IMR-90 (cell line): ENCODE results near the gene CCDC60. TPM values are rescaled to one million over a fixed set of nuclear protein-coding genes. Genes with fewer than 3 reads are reported as not detected.

Experiments used
- ATAC-seq: fragments of 200-7000 bp; cut with Tn5 transposase; 2 replicates; pipeline ENCODE4 v1.9.1; 2020; ENCODE audit warnings: low read depth, mild to moderate bottlenecking, moderate library complexity
- BruUV-seq: library from RNA; stranded (reverse); fragments of 400-500 nt; replicated peaks from 2 replicates; lab custom pipeline; 2021; lab: Mats Ljungman, UMichigan
- CTCF ChIA-PET: fragments of 300-600 bp; formaldehyde crosslinking; extraction: SDS; loops from one replicate; lab custom pipeline; 2021; ENCODE audit warnings: antibody characterized with exemption; lab: Yijun Ruan, JAX
- POLR2A ChIA-PET: fragments of 300-600 bp; sonication (Branson Sonifier 250); formaldehyde crosslinking; loops from one replicate; lab custom pipeline; 2022; ENCODE audit warnings: antibody characterized with exemption; ENCODE audit not compliant: unreplicated experiment; lab: Charles Lee
- DNase-seq: peaks from one replicate; pipeline ENCODE4 v3.0.0; 2013
- H2AFZ ChIP-seq: replicated peaks from 2 replicates; pipeline ENCODE3; 2013; ENCODE audit warnings: low read length, mild to moderate bottlenecking; ENCODE audit not compliant: poor library complexity
- H2AK5ac ChIP-seq: 2 replicates; pipeline ENCODE4 v1.6.1; 2013; ENCODE audit warnings: low read depth, low read length, inconsistent platforms
- H2AK9ac ChIP-seq: replicated peaks from 2 replicates; pipeline ENCODE3; 2013; ENCODE audit warnings: mild to moderate bottlenecking, low read depth, low read length, moderate library complexity; ENCODE audit not compliant: poor library complexity
- H2BK120ac ChIP-seq: 2 replicates; pipeline ENCODE4 v1.6.1; 2013; ENCODE audit warnings: low read depth, low read length, inconsistent platforms
- H2BK15ac ChIP-seq: 3 replicates; pipeline ENCODE4 v1.6.1; 2013; ENCODE audit warnings: low read depth, low read length, inconsistent platforms
- H2BK20ac ChIP-seq: 2 replicates; pipeline ENCODE4 v1.6.1; 2013; ENCODE audit warnings: low read depth, mild to moderate bottlenecking, inconsistent platforms, low read length, moderate library complexity
- H2BK5ac ChIP-seq: 2 replicates; pipeline ENCODE4 v1.6.1; 2013; ENCODE audit warnings: mild to moderate bottlenecking, low read depth, low read length, inconsistent platforms; ENCODE audit not compliant: poor library complexity, severe bottlenecking
- H3K14ac ChIP-seq: replicated peaks from 2 replicates; pipeline ENCODE4 v1.6.1; 2013; ENCODE audit warnings: low read depth, low read length, inconsistent platforms
- H3K18ac ChIP-seq: 2 replicates; pipeline ENCODE4 v1.6.1; 2013; ENCODE audit warnings: low read depth, low read length, control low read depth
- H3K23ac ChIP-seq: 2 replicates; pipeline ENCODE4 v1.6.1; 2013; ENCODE audit warnings: low read depth, low read length, inconsistent platforms
- H3K27ac ChIP-seq: 2 replicates; pipeline ENCODE4 v1.5.1; 2013; ENCODE audit warnings: mild to moderate bottlenecking, control low read depth, low read length; ENCODE audit not compliant: insufficient read depth
- H3K27me3 ChIP-seq: 2 replicates; pipeline ENCODE4 v1.6.1; 2013; ENCODE audit warnings: low read length; ENCODE audit not compliant: control insufficient read depth, insufficient read depth
- H3K36me3 ChIP-seq: 2 replicates; pipeline ENCODE4 v1.6.1; 2013; ENCODE audit warnings: low read length, mixed read lengths; ENCODE audit not compliant: control insufficient read depth, insufficient read depth
- H3K4ac ChIP-seq: 2 replicates; pipeline ENCODE4 v1.6.1; 2013; ENCODE audit warnings: low read depth, low read length, inconsistent platforms
- H3K4me1 ChIP-seq: 2 replicates; pipeline ENCODE4 v1.6.1; 2013; ENCODE audit warnings: low read length, mixed read lengths; ENCODE audit not compliant: control insufficient read depth, insufficient read depth
- H3K4me2 ChIP-seq: 2 replicates; pipeline ENCODE4 v1.6.1; 2013; ENCODE audit warnings: low read depth, mild to moderate bottlenecking, control low read depth, low read length, moderate library complexity
- H3K4me3 ChIP-seq: 2 replicates; pipeline ENCODE4 v1.5.1; 2013; ENCODE audit warnings: low read depth, mild to moderate bottlenecking, control low read depth, low read length, moderate library complexity; ENCODE audit not compliant: insufficient read depth
- H3K56ac ChIP-seq: 2 replicates; pipeline ENCODE4 v1.6.1; 2013; ENCODE audit warnings: low read length, inconsistent platforms; ENCODE audit not compliant: insufficient read depth; ENCODE audit errors: extremely low read depth
- H3K79me1 ChIP-seq, 2 experiments: 2 replicates each; pipeline ENCODE4 v1.6.1; 2013; ENCODE audit warnings: low read length in 2 of 2, inconsistent platforms in 1 of 2, low read depth in 1 of 2
- H3K9ac ChIP-seq: 2 replicates; pipeline ENCODE4 v1.6.1; 2013; ENCODE audit warnings: low read depth, low read length, control low read depth
- H3K9me1 ChIP-seq: 2 replicates; pipeline ENCODE4 v1.6.1; 2013; ENCODE audit warnings: low read length, inconsistent platforms; ENCODE audit not compliant: insufficient read depth
- H3K9me3 ChIP-seq: 2 replicates; pipeline ENCODE4 v1.6.1; 2013; ENCODE audit warnings: low read length; ENCODE audit not compliant: control insufficient read depth, insufficient read depth
- H4K20me1 ChIP-seq: 2 replicates; pipeline ENCODE4 v1.6.1; 2013; ENCODE audit warnings: low read length, inconsistent platforms; ENCODE audit not compliant: insufficient read depth
- H4K5ac ChIP-seq: 2 replicates; pipeline ENCODE4 v1.6.1; 2013; ENCODE audit warnings: mild to moderate bottlenecking, low read depth, low read length, control low read depth
- H4K8ac ChIP-seq, 2 experiments: 2 replicates each; pipeline ENCODE4 v1.6.1; 2013; ENCODE audit warnings: low read depth in 2 of 2, low read length in 2 of 2, control low read depth in 1 of 2, inconsistent platforms in 1 of 2
- H4K91ac ChIP-seq: 2 replicates; pipeline ENCODE4 v1.6.1; 2013; ENCODE audit warnings: low read depth, low read length, inconsistent platforms; ENCODE audit not compliant: insufficient read depth
- BHLHE40 ChIP-seq: fragments of 150-350 bp; IDR thresholded peaks from 2 replicates; pipeline ENCODE4 v1.6.1; 2016; ENCODE audit warnings: mild to moderate bottlenecking, low read depth, low read length
- ELK1 ChIP-seq: fragments of 150-350 bp; IDR thresholded peaks from 2 replicates; pipeline ENCODE4 v1.6.1; 2016; ENCODE audit warnings: low read depth, mild to moderate bottlenecking, low read length, moderate library complexity, borderline replicate concordance
- MXI1 ChIP-seq: IDR thresholded peaks from 2 replicates; pipeline ENCODE4 v1.6.1; 2012; ENCODE audit warnings: low read depth, mild to moderate bottlenecking, low read length, moderate library complexity, borderline replicate concordance
- RAD21 ChIP-seq: IDR thresholded peaks from 2 replicates; pipeline ENCODE4 v1.6.1; 2012; ENCODE audit warnings: low read length, improper control_type of control experiment
- RCOR1 ChIP-seq: IDR thresholded peaks from 2 replicates; pipeline ENCODE4 v1.6.1; 2012; ENCODE audit warnings: mild to moderate bottlenecking, low read length, improper control_type of control experiment; ENCODE audit not compliant: insufficient replicate concordance
- SMC3 ChIP-seq: fragments of 150-350 bp; IDR thresholded peaks from 2 replicates; pipeline ENCODE4 v1.6.1; 2016; ENCODE audit warnings: low read depth, mild to moderate bottlenecking, antibody characterized with exemption, low read length, moderate library complexity
- WGBS, 2 experiments: methylation state at CpG; one replicate each; pipeline versions ENCODE4 v1.1.5 to v1.1.7; 2013; ENCODE audit warnings: missing lambda C conversion rate in 2 of 2; ENCODE audit not compliant: insufficient read length in 1 of 2; ENCODE audit errors: extremely low coverage in 2 of 2; 5-methylcytosine and 5-hydroxymethylcytosine counted together
- dilution Hi-C: fragments of 300-500 bp; cut with HindIII; formaldehyde crosslinking; loops from one replicate; pipeline ENCODE4 v1.14.3; 2018; ENCODE audit warnings: low sequenced_read_pairs; ENCODE audit not compliant: unreplicated experiment
- in situ Hi-C: fragments of 300-500 bp; cut with MboI; formaldehyde crosslinking; loops from 3 replicates; pipeline ENCODE4 v1.14.3; 2019; ENCODE audit warnings: low sequenced_read_pairs, inconsistent platforms, mixed read lengths
- intact Hi-C: fragments of 100-400 bp; cut with micrococcal nuclease; formaldehyde crosslinking; loops from 2 replicates; pipeline ENCODE4 v1.10.0; 2022
- polyA plus RNA-seq, 3 experiments: library from polyadenylated mRNA; depleted of rRNA; stranded (reverse); fragments of >200 nt; gene quantifications; 2 replicates each; pipeline ENCODE4 v1.2.3, GENCODE V29; 2012; ENCODE audit warnings: low replicate concordance in 1 of 3
- total RNA-seq: library from RNA; depleted of rRNA; stranded (reverse); fragments of >200 nt; gene quantifications from 2 replicates; pipeline ENCODE4 v1.2.3, GENCODE V29; 2012

The CCDC60 gene
- total and polyA plus RNA-seq, 2 of the 4 experiments (the other 2 are of a cell fraction), result not detected

GRCh38 chr12:119406811-119407210, 72.3 kb downstream of the CCDC60 start:
- no peak overlapping the region for H2AFZ ChIP-seq
- H3K4me1 ChIP-seq, result no peaks in the 10 kb centered on the region
- H4K91ac ChIP-seq, result no peak overlapping the region
- H3K4me2 ChIP-seq, result no peak overlapping the region
- H3K4ac ChIP-seq, result no peak overlapping the region
- H3K9ac ChIP-seq, result no peak overlapping the region
- H3K14ac ChIP-seq, result no peak overlapping the region
- no peaks in the 10 kb centered on the region for H3K27me3 ChIP-seq
- ChIA-PET POLR2A (no interaction called here), CTCF (interaction anchor here (0.6 kb wide), 1 partner anchor 286 kb away, joined by 8 read pairs; no protein-coding TSS in a partner anchor)
- H2BK20ac ChIP-seq, result no peak overlapping the region
- H2BK120ac ChIP-seq, result no peak overlapping the region
- H3K23ac ChIP-seq, result no peak overlapping the region
- no peak overlapping the region for H3K56ac ChIP-seq
- in situ Hi-C loops (no loop called here), dilution Hi-C loops (no loop called here), intact Hi-C loops (no loop called here)
- ATAC-seq (no peak), DNase-seq (no peak)
- H4K5ac ChIP-seq, result no peak overlapping the region
- H3K9me1 ChIP-seq, result no peaks in the 10 kb centered on the region
- H2BK15ac ChIP-seq, result no peak overlapping the region
- no peaks in the 10 kb centered on the region for H3K36me3 ChIP-seq
- 19% methylated on average over 2 of the region's 4 CpGs; no CpG with 5 or more reads in 1 of the 2 experiments for WGBS, 2 experiments
- no peak overlapping the region for H4K8ac ChIP-seq
- peaks cover 8% of the 10 kb centered on the region for H3K9me3 ChIP-seq
- no peak overlapping the region for H2AK9ac ChIP-seq
- H3K18ac ChIP-seq, result no peak overlapping the region
- H4K20me1 ChIP-seq, result no peaks in the 10 kb centered on the region
- TF ChIP-seq RAD21 (no peak), ELK1 (no peak), BHLHE40 (no peak), RCOR1 (no peak), SMC3 (no peak), MXI1 (no peak)
- no peaks in the 10 kb centered on the region for H3K79me1 ChIP-seq
- H3K27ac ChIP-seq, result no peak overlapping the region
- H2BK5ac ChIP-seq, result no peak overlapping the region
- H3K4me3 ChIP-seq, result no peak overlapping the region
- BruUV-seq, result no TSS peak
- H2AK5ac ChIP-seq, result no peak overlapping the region
